Astrocyte of the cerebellum (primary cell): Measurements from ENCODE around the gene DNAH8.

ENCODE experiments used
- DNase-seq: peaks from one replicate; pipeline ENCODE4 v3.0.0-alpha.2; 2011; ENCODE audit warnings: low read depth
- H3K4me3 ChIP-seq: 2 replicates; pipeline ENCODE4 v1.5.1; 2011; ENCODE audit warnings: mild to moderate bottlenecking, low read depth, low read length, moderate library complexity
- CTCF ChIP-seq: IDR thresholded peaks from 2 replicates; pipeline ENCODE4 v1.5.1; 2012; ENCODE audit warnings: low read length, low read depth, moderate library complexity, mild to moderate bottlenecking; ENCODE audit errors: missing control alignments
- in situ Hi-C: cut with HindIII; loops from 2 replicates; pipeline ENCODE4 v1.10.0; 2017; ENCODE audit warnings: low sequenced_read_pairs

The DNAH8 gene

GRCh38 chr6:38943964-38944363, 228.9 kb downstream of the DNAH8 start:
- in situ Hi-C loops = no loop called here
- peak; percentile 5 for TF ChIP-seq CTCF
- no peak overlapping the region for H3K4me3 ChIP-seq

GRCh38 chr6:38944655-38945279, 229.7 kb downstream of the DNAH8 start:
- in situ Hi-C loops = no loop called here
- TF ChIP-seq CTCF = no peak
- no peak for DNase-seq
- no peak overlapping the region for H3K4me3 ChIP-seq

More at GRCh38 chr6:38943964-38944363, 228.9 kb downstream of the DNAH8 start:
- no peak for DNase-seq

- TF ChIP-seq CTCF = no peak
- H3K4me3 ChIP-seq = no peak overlapping the region
- no peak for DNase-seq
- in situ Hi-C loops = no loop called here
Measured at GRCh38 chr6:38955861-38956260, 240.8 kb downstream of the DNAH8 start.

GRCh38 chr6:38957426-38957825, 242.3 kb downstream of the DNAH8 start:
- no peak for TF ChIP-seq CTCF
- no peak overlapping the region for H3K4me3 ChIP-seq
- DNase-seq = no peak
- in situ Hi-C loops = no loop called here

- DNase-seq = no peak
- in situ Hi-C loops = no loop called here
- no peak overlapping the region for H3K4me3 ChIP-seq
- no peak for TF ChIP-seq CTCF
Measured at GRCh38 chr6:38959138-38959537, 244.0 kb downstream of the DNAH8 start.

- DNase-seq = no peak
- H3K4me3 ChIP-seq = no peak overlapping the region
- TF ChIP-seq CTCF = no peak
- in situ Hi-C loops = no loop called here
Measured at GRCh38 chr6:38968702-38969149, 253.6 kb downstream of the DNAH8 start.
